Endothelial cell of umbilical vein (primary cell): ENCODE measurements around the gene BSDC1. TPM values are rescaled to one million over a fixed set of nuclear protein-coding genes. Genes with fewer than 3 reads are reported as not detected.

Source experiments
- BruUV-seq: library from RNA; stranded (reverse); fragments of 400-500 nt; replicated peaks from 2 replicates; lab custom pipeline; 2021; lab: Mats Ljungman, UMichigan
- CTCF ChIA-PET: fragments of 300-600, 350-600 bp; sonication (Branson Sonifier 250); formaldehyde crosslinking; loops from one replicate; lab custom pipeline; 2021; ENCODE audit warnings: antibody characterized with exemption, inconsistent platforms; lab: Charles Lee
- POLR2A ChIA-PET: fragments of 300-600, 350-600 bp; sonication (Branson Sonifier 250); formaldehyde crosslinking; loops from one replicate; lab custom pipeline; 2021; ENCODE audit warnings: antibody characterized with exemption, inconsistent platforms; lab: Charles Lee
- DNase-seq: peaks from one replicate; pipeline ENCODE4 v3.0.0-alpha.2; 2011; ENCODE audit warnings: low read depth, low spot score
- FAIRE-seq: peaks from 2 replicates; lab custom pipeline; 2011; peaks lifted over from hg19 to GRCh38; lab: Jason Lieb, UNC
- H2AFZ ChIP-seq: 2 replicates; pipeline ENCODE4 v1.6.0; 2012; ENCODE audit warnings: low read depth, low read length, control low read depth, inconsistent platforms
- H3K27ac ChIP-seq: 2 replicates; pipeline ENCODE4 v1.5.1; 2011; ENCODE audit warnings: low read depth, mild to moderate bottlenecking, control low read depth, low read length, moderate library complexity; ENCODE audit not compliant: insufficient read depth
- H3K27me3 ChIP-seq, 2 experiments: 2 replicates each; pipeline versions ENCODE4 v1.6.0 to v1.6.1; 2011; ENCODE audit warnings: low read length in 2 of 2, mixed read lengths in 1 of 2; ENCODE audit not compliant: control insufficient read depth in 2 of 2, insufficient read depth in 2 of 2
- H3K36me3 ChIP-seq, 2 experiments: 2 replicates in 1 of 2; 3 replicates in 1 of 2; pipeline ENCODE4 v1.5.1; 2011; ENCODE audit warnings: low read length in 2 of 2, mild to moderate bottlenecking in 1 of 2, moderate library complexity in 1 of 2; ENCODE audit not compliant: control insufficient read depth in 2 of 2, insufficient read depth in 2 of 2; ENCODE audit errors: extremely low read depth in 1 of 2
- H3K4me1 ChIP-seq: 3 replicates; pipeline ENCODE4 v1.5.1; 2011; ENCODE audit warnings: mild to moderate bottlenecking, low read length; ENCODE audit not compliant: control insufficient read depth, insufficient read depth; ENCODE audit errors: extremely low read depth
- H3K4me2 ChIP-seq: 2 replicates; pipeline ENCODE4 v1.6.1; 2011; ENCODE audit warnings: low read length, control low read depth, mixed read lengths; ENCODE audit not compliant: insufficient read depth
- H3K4me3 ChIP-seq, 3 experiments: fragments of 200-600 bp in 1 of 3; sonication (generic), shearing (Covaris generic) in 1 of 3; replicated peaks in 1 of 3; 2 replicates each; pipeline ENCODE4 v1.5.1; 2011 to 2016; ENCODE audit warnings: control low read depth in 3 of 3, low read length in 3 of 3, mild to moderate bottlenecking in 2 of 3, inconsistent platforms in 1 of 3, low read depth in 1 of 3, moderate library complexity in 1 of 3; ENCODE audit not compliant: insufficient read depth in 1 of 3
- H3K79me2 ChIP-seq: 2 replicates; pipeline ENCODE4 v1.6.0; 2012; ENCODE audit warnings: low read length, inconsistent platforms; ENCODE audit not compliant: control insufficient read depth, insufficient read depth
- H3K9ac ChIP-seq: replicated peaks from 2 replicates; pipeline ENCODE3; 2011; ENCODE audit warnings: low read length, control low read depth; ENCODE audit not compliant: insufficient read depth; ENCODE audit errors: extremely low read depth
- H3K9me1 ChIP-seq: replicated peaks from 3 replicates; pipeline ENCODE4 v1.6.0; 2011; ENCODE audit warnings: mild to moderate bottlenecking, low read length; ENCODE audit not compliant: control insufficient read depth, insufficient read depth; ENCODE audit errors: extremely low read depth
- H3K9me3 ChIP-seq: replicated peaks from 2 replicates; pipeline ENCODE4 v1.5.1; 2012; ENCODE audit warnings: low read length, inconsistent platforms; ENCODE audit not compliant: control insufficient read depth, insufficient read depth
- H4K20me1 ChIP-seq: replicated peaks from 2 replicates; pipeline ENCODE3; 2011; ENCODE audit warnings: mild to moderate bottlenecking, low read length; ENCODE audit not compliant: control insufficient read depth, insufficient read depth; ENCODE audit errors: extremely low read depth
- EZH2 ChIP-seq: IDR thresholded peaks from 2 replicates; pipeline ENCODE4 v1.6.1; 2012; ENCODE audit warnings: borderline replicate concordance, low read depth, mild to moderate bottlenecking, moderate library complexity, low read length, inconsistent platforms; ENCODE audit not compliant: severe bottlenecking
- FOS ChIP-seq: IDR thresholded peaks from 2 replicates; pipeline ENCODE4 v1.6.1; 2011; ENCODE audit warnings: mild to moderate bottlenecking, low read length, moderate library complexity, borderline replicate concordance; ENCODE audit not compliant: insufficient read depth
- MYC ChIP-seq: IDR thresholded peaks from one replicate; pipeline ENCODE4 v1.6.1; 2011; ENCODE audit warnings: mild to moderate bottlenecking, low read depth, low read length
- POLR2A ChIP-seq: IDR thresholded peaks from 2 replicates; pipeline ENCODE4 v1.6.1; 2012; ENCODE audit warnings: low read depth, mild to moderate bottlenecking, control low read depth, low read length
- dilution Hi-C: fragments of 300-500 bp; cut with MboI; formaldehyde crosslinking; loops from one replicate; pipeline ENCODE4 v1.15.0; 2019; ENCODE audit warnings: low sequenced_read_pairs; ENCODE audit not compliant: extremely low pct_ligation_motif_present
- intact Hi-C: fragments of 100-400 bp; cut with micrococcal nuclease; formaldehyde crosslinking; loops from one replicate; pipeline ENCODE4 v1.10.0; 2022
- polyA plus RNA-seq, 4 experiments: library from polyadenylated mRNA; depleted of rRNA in 3 of 4; stranded (reverse) in 3 of 4; unstranded in 1 of 4; fragments of >200 nt; gene quantifications; 2 replicates each; pipeline versions ENCODE4 v1.2.1 to v1.2.3, GENCODE V29; 2011 to 2012; ENCODE audit warnings: missing spikeins in 1 of 4
- total RNA-seq: library from RNA; stranded (reverse); gene quantifications from 2 replicates; pipeline ENCODE4 v1.2.3, GENCODE V29; 2021
- TF ChIP-seq, protein P1 (sequence below): IDR thresholded peaks from 2 replicates; pipeline ENCODE4 v1.6.1; 2011; ENCODE audit not compliant: insufficient read depth, insufficient read length

BSDC1 gene
- total and polyA plus RNA-seq, 2 donors (not counting 3 experiments of a cell fraction or from before 2014, with no cell fraction given) = 44.3 to 64.6 TPM

DNA sequence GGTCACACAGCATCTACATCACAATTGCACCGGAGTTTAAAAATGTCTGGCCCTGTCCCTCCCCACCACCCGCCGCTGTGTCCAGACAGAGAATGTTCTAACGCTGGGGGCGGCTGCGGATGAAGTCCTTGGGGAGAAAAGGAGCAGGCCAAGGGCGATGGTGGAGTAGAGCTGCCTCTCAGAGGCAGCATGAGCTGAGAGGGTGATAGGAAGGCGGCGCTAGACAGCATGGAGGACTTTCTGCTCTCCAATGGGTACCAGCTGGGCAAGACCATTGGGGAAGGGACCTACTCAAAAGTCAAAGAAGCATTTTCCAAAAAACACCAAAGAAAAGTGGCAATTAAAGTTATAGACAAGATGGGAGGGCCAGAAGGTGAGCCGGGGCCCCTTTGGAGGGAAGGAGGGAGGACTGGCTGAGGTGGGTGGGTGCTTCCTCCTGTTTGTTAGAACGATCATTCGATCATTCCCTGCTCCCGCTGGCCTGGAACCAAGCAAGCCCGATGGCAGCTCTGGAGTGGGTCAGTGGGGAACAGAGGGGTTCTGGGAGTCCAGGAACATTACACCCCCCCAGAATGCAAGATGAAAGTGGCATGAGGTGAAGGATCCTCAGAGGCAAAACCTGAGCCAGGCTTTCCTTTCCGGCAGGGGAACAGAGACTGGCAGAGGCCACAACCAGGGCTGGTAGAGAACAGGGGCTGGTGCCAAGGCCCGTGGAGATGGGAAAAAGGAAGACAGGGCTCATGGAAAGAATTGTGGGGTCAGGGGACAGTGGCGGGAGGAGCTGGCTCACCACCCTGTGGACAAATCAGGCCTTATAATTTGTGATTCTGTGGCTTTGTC, 31.5 kb downstream of the BSDC1 start, which contains the start of the genes FAM229A and TSSK3:
TSS of gene FAM229A (minus strand) at position 12 of the 840 bp plus-strand sequence. CDS start 394 bp downstream, outside the sequence.
TSS of gene TSSK3 (plus strand) at position 66 of the 840 bp plus-strand sequence. CDS start at position 229, 163 bp downstream.
- Histone ChIP-seq H3K4me1 (peaks cover 7% of the 10 kb centered on the region), H3K9me1 (no peaks in the 10 kb centered on the region), H3K79me2 (no peaks in the 10 kb centered on the region), H3K4me3 (peak within 1 kb of the TSS in 2 of 3 experiments; percentile 14 to 31), H4K20me1 (no peaks in the 10 kb centered on the region), H3K4me2 (peak within 1 kb of the TSS; percentile 49), H3K36me3 (peaks cover 0 to 30% of the 10 kb centered on the region in 2 experiments), H2AFZ (peak within 1 kb of the TSS; percentile 17), H3K9me3 (no peaks in the 10 kb centered on the region), H3K27me3 (no peaks in the 10 kb centered on the region), H3K27ac (no peak within 1 kb of the TSS), H3K9ac (no peak within 1 kb of the TSS)
- no peak for TF ChIP-seq MYC
- no peak for TF ChIP-seq POLR2A
- TF ChIP-seq FOS = no peak
- TF ChIP-seq, protein P1, sequence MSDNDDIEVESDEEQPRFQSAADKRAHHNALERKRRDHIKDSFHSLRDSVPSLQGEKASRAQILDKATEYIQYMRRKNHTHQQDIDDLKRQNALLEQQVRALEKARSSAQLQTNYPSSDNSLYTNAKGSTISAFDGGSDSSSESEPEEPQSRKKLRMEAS = no peak
- TF ChIP-seq EZH2 = no peak
- intact Hi-C loops (loop anchor here (1.0 to 5.0 kb wide), 2 partner anchors 27 to 145 kb away; no protein-coding TSS in a partner anchor), dilution Hi-C loops (no loop called here)
- BruUV-seq = no TSS peak
- CTCF ChIA-PET = interaction anchor here (0.9 to 2.0 kb wide), 8 partner anchors 9 to 146 kb away, joined by 3 to 16 read pairs (median 4); partner anchors contain the start of gene MARCKSL1
- FAIRE-seq (no peak), DNase-seq (no peak)
- POLR2A ChIA-PET = interaction anchor here (1.7 kb wide), 1 partner anchor 27 kb away, joined by 8 read pairs; the partner anchor contains the start of gene MARCKSL1
